ENCODE measurements around the gene CCDC88C.
A peak's percentile ranks its signal among the peaks of the same experiment; 100 is the strongest.

CCDC88C gene

GRCh38 chr14:91297081-91297711 is 120.4 kb downstream of the CCDC88C start:
- TF ChIP-seq CTCF (IDR thresholded peaks at IDR 0.05; ENCODE audit: control extremely low read depth, extremely low read depth, low read depth, missing control alignments): no peak
- POLR2A ChIA-PET: no interaction called here
- no peak for DNase-seq (ENCODE audit: extremely low spot score)
- CTCF ChIA-PET: interaction anchor here (1.0 to 4.9 kb wide), 5 partner anchors 10 to 121 kb away, joined by 3 to 41 read pairs (median 3); no protein-coding TSS in a partner anchor

- no peak for DNase-seq (ENCODE audit: extremely low spot score)
- TF ChIP-seq CTCF (IDR thresholded peaks at IDR 0.05; ENCODE audit: control extremely low read depth, extremely low read depth, low read depth, missing control alignments): no peak
- CTCF ChIA-PET: interaction anchor here (1.0 to 12.9 kb wide), 6 partner anchors 9 to 122 kb away, joined by 3 to 197 read pairs (median 6); no protein-coding TSS in a partner anchor
- POLR2A ChIA-PET: no interaction called here
These were observed 121.5 kb downstream of the CCDC88C start for GRCh38 chr14:91295851-91296796.

- DNase-seq (ENCODE audit: extremely low spot score): no peak
- no peak for TF ChIP-seq CTCF (IDR thresholded peaks at IDR 0.05; ENCODE audit: control extremely low read depth, extremely low read depth, low read depth, missing control alignments)
- POLR2A ChIA-PET: no interaction called here
- CTCF ChIA-PET: interaction anchor here (1.0 to 12.9 kb wide), 2 partner anchors 9 to 121 kb away, joined by 3 to 197 read pairs; no protein-coding TSS in a partner anchor
These were observed 122.3 kb downstream of the CCDC88C start for GRCh38 chr14:91295276-91295845.

DNA sequence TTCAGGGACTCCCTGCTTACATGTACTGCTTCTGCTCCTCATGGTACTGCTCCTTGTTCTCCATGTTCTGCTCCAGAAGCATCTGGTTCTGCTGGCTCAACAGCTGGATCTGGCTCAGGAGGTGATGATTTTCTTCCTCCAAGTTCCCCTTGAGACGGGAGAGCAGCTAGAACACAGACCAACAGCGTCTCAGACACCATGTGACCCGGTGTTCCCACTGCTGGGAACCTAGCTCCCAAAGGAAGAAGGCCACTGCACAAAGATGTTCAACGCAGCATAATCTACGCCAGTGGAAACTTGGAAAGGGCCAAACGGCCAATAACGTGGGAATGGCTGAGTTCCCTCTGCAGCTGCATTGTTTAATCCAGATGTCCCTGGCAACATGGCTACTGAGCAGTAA is 123.5 kb downstream of the CCDC88C start:
- DNase-seq (ENCODE audit: extremely low spot score): no peak
- no peak for TF ChIP-seq CTCF (IDR thresholded peaks at IDR 0.05; ENCODE audit: control extremely low read depth, extremely low read depth, low read depth, missing control alignments)
- ChIA-PET CTCF (interaction anchor here (1.3 to 12.9 kb wide), 2 partner anchors 8 to 120 kb away, joined by 4 to 197 read pairs; no protein-coding TSS in a partner anchor), POLR2A (no interaction called here)

GRCh38 chr14:91293281-91293680 is 124.3 kb downstream of the CCDC88C start:
- POLR2A ChIA-PET: interaction anchor here (0.7 kb wide), 1 partner anchor 141 kb away, joined by 3 read pairs; no protein-coding TSS in a partner anchor
- CTCF ChIA-PET: interaction anchor here (1.3 to 12.9 kb wide), 2 partner anchors 13 to 119 kb away, joined by 3 to 197 read pairs; no protein-coding TSS in a partner anchor
- no peak for TF ChIP-seq CTCF (IDR thresholded peaks at IDR 0.05; ENCODE audit: control extremely low read depth, extremely low read depth, low read depth, missing control alignments)
- peak; percentile 61 for DNase-seq (ENCODE audit: extremely low spot score)

GRCh38 chr14:91292491-91292890 is 125.1 kb downstream of the CCDC88C start:
- CTCF ChIA-PET: interaction anchor here (1.3 to 12.9 kb wide), 2 partner anchors 12 to 118 kb away, joined by 3 to 197 read pairs; no protein-coding TSS in a partner anchor
- DNase-seq (ENCODE audit: extremely low spot score): no peak
- TF ChIP-seq CTCF (IDR thresholded peaks at IDR 0.05; ENCODE audit: control extremely low read depth, extremely low read depth, low read depth, missing control alignments): no peak
- POLR2A ChIA-PET: no interaction called here
